CD8-positive, alpha-beta memory T cell (primary cell): ENCODE results near the gene CCNDBP1. TPM values are rescaled to one million over a fixed set of nuclear protein-coding genes. Genes with fewer than 3 reads are reported as not detected.

Source experiments
- CTCF ChIA-PET: fragments of 350-600 bp; sonication (Branson Sonifier 250); formaldehyde crosslinking; loops from one replicate; lab custom pipeline; 2021; ENCODE audit warnings: antibody characterized with exemption; lab: Charles Lee
- POLR2A ChIA-PET: fragments of 350-600 bp; sonication (Branson Sonifier 250); formaldehyde crosslinking; loops from one replicate; lab custom pipeline; 2021; ENCODE audit warnings: antibody characterized with exemption; lab: Charles Lee
- DNase-seq, 5 donors: peaks; one replicate each; pipeline versions ENCODE4 v3.0.0 to v3.0.0-alpha.2; 2020 to 2022; ENCODE audit warnings: mixed read lengths in 1 of 5
- H3K27ac ChIP-seq: one replicate; pipeline ENCODE4 v1.7.0; 2013; ENCODE audit warnings: low read depth, mild to moderate bottlenecking, low read length, moderate library complexity
- H3K27me3 ChIP-seq: 2 replicates; pipeline ENCODE4 v1.7.0; 2013; ENCODE audit warnings: low read length, mild to moderate bottlenecking; ENCODE audit not compliant: insufficient read depth, poor library complexity, severe bottlenecking
- H3K36me3 ChIP-seq: 2 replicates; pipeline ENCODE4 v1.7.0; 2013; ENCODE audit warnings: mild to moderate bottlenecking, low read length, moderate library complexity; ENCODE audit not compliant: insufficient read depth
- H3K4me1 ChIP-seq: 2 replicates; pipeline ENCODE4 v1.7.0; 2013; ENCODE audit warnings: mild to moderate bottlenecking, low read length, moderate library complexity; ENCODE audit not compliant: insufficient read depth
- H3K4me3 ChIP-seq: 2 replicates; pipeline ENCODE4 v1.7.0; 2013; ENCODE audit warnings: mild to moderate bottlenecking, low read length
- H3K9me3 ChIP-seq: 2 replicates; pipeline ENCODE4 v1.7.0; 2013; ENCODE audit warnings: mild to moderate bottlenecking, low read length
- H3K27ac Mint-ChIP-seq, 8 donors: one replicate each; pipeline ENCODE4 v1.8.0; 2020 to 2021; ENCODE audit warnings: mixed read lengths in 8 of 8, mild to moderate bottlenecking in 6 of 8, inconsistent platforms in 3 of 8, moderate library complexity in 3 of 8
- H3K27me3 Mint-ChIP-seq, 2 donors: one replicate each; pipeline ENCODE4 v1.8.0; 2020 to 2021; ENCODE audit warnings: mixed read lengths in 2 of 2, mild to moderate bottlenecking in 1 of 2, moderate library complexity in 1 of 2
- H3K36me3 Mint-ChIP-seq, 3 donors: one replicate each; pipeline ENCODE4 v1.8.0; 2020 to 2021; ENCODE audit warnings: mixed read lengths in 3 of 3, inconsistent platforms in 1 of 3, mild to moderate bottlenecking in 1 of 3
- H3K4me1 Mint-ChIP-seq, 3 donors: one replicate each; pipeline ENCODE4 v1.8.0; 2020 to 2021; ENCODE audit warnings: mixed read lengths in 3 of 3, inconsistent platforms in 1 of 3, mild to moderate bottlenecking in 1 of 3
- H3K4me3 Mint-ChIP-seq, 7 donors: one replicate each; pipeline ENCODE4 v1.8.0; 2020 to 2021; ENCODE audit warnings: mixed read lengths in 7 of 7, mild to moderate bottlenecking in 6 of 7, moderate library complexity in 4 of 7, inconsistent platforms in 2 of 7
- H3K9me3 Mint-ChIP-seq, 5 donors: one replicate each; pipeline ENCODE4 v1.8.0; 2020 to 2022; ENCODE audit warnings: mixed read lengths in 5 of 5, mild to moderate bottlenecking in 3 of 5, moderate library complexity in 2 of 5, inconsistent platforms in 1 of 5
- polyA plus RNA-seq: library from polyadenylated mRNA; unstranded; fragments of 300-500 nt; fragmentation: Illumina TruSeq; gene quantifications from one replicate; pipeline ENCODE4 v1.2.3, GENCODE V29; 2021
- total RNA-seq, 2 experiments: library from RNA; stranded (reverse); gene quantifications; one replicate each; pipeline ENCODE4 v1.2.3, GENCODE V29; 2021

The CCNDBP1 gene
- total and polyA plus RNA-seq, 3 experiments from 2014 or later: 61.8 to 204 (median 63.2) TPM

DNA sequence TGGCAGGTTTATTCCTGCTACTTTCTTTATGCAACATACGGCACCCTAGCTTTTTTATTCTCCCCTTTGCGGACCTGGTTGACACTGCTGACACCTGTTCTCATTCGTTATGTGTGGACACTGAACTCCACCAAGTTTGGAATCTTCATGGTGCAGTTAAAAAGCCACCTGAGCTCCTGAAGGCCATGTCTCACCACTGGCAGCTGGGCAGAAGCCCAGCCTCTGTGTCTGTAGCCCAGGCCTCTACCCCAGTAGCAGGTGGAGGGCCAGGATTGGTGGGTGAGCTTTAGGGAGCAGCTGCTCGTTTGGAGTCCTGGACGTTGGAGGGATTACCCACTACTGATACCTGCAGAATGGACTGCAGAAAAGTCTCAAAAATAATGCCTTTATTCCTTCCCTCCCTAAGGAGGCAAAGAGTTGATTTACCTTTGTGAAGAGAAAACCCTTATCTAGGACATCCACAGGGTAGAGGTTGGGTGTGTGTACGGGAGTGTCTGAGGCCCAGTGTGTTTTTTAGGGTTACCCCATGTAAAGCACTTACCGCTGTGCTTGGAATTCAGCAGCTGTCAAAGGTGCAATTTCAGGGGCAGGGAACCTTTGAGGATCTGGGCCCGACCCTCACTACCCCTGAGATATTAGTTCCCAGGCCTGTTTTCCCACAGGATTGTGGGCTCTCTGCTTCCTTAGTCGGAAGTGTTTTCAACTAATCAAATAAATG lies 637 bp upstream of the CCNDBP1 start:
- H3K9me3 Mint-ChIP-seq: no peaks in the 10 kb centered on the region
- H3K36me3 ChIP-seq: peaks cover 8% of the 10 kb centered on the region
- peaks cover 38 to 44% (median 42%) of the 10 kb centered on the region in 3 donors for H3K4me1 Mint-ChIP-seq
- H3K27ac Mint-ChIP-seq: peak overlapping the region; percentile 91 to 99 (median 98)
- peaks cover 0 to 2% of the 10 kb centered on the region in 2 donors for H3K27me3 Mint-ChIP-seq
- H3K4me1 ChIP-seq: peaks cover 28% of the 10 kb centered on the region
- H3K4me3 ChIP-seq: peak overlapping the region; percentile 33
- H3K36me3 Mint-ChIP-seq: peaks cover 0 to 66% (median 16%) of the 10 kb centered on the region in 3 donors
- no peaks in the 10 kb centered on the region for H3K27me3 ChIP-seq
- no peaks in the 10 kb centered on the region for H3K9me3 ChIP-seq
- H3K4me3 Mint-ChIP-seq: peak overlapping the region; percentile 95 to 98 (median 96)
- CTCF ChIA-PET: interaction anchor here (1.3 kb wide), 1 partner anchor 16 kb away, joined by 4 read pairs; no protein-coding TSS in a partner anchor
- H3K27ac ChIP-seq: peak overlapping the region; percentile 71
- POLR2A ChIA-PET: interaction anchor here (0.5 kb wide), 1 partner anchor 89 kb away, joined by 5 read pairs; no protein-coding TSS in a partner anchor
- no peak for DNase-seq

DNA sequence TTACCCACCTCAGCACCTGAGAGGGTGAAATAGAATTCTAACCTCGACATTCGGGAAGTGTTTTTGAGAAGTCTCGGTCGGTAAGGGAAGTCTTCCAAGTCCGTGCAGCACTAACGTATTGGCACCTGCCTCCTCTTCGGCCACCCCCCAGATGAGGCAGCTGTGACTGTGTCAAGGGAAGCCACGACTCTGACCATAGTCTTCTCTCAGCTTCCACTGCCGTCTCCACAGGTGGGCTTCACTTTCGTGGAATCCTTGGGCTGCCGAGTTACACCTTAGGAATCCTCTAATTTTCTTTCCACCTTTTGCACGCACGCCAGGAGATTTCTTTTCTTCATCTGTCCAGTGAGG lies 775 bp downstream of the CCNDBP1 start:
- H3K4me1 ChIP-seq: peaks cover 28% of the 10 kb centered on the region
- H3K4me3 ChIP-seq: peak overlapping the region; percentile 81
- DNase-seq: no peak
- H3K9me3 ChIP-seq: no peaks in the 10 kb centered on the region
- Mint-ChIP-seq H3K27me3 (peaks cover 0 to 2% of the 10 kb centered on the region in 2 donors), H3K9me3 (no peaks in the 10 kb centered on the region), H3K4me3 (peak overlapping the region; percentile 95 to 98 (median 96)), H3K27ac (peak overlapping the region; percentile 91 to 99 (median 98)), H3K36me3 (peaks cover 2 to 70% (median 15%) of the 10 kb centered on the region in 3 donors), H3K4me1 (peaks cover 39 to 50% (median 49%) of the 10 kb centered on the region in 3 donors)
- POLR2A ChIA-PET: interaction anchor here (0.6 kb wide), 1 partner anchor 64 kb away, joined by 3 read pairs; no protein-coding TSS in a partner anchor
- peaks cover 20% of the 10 kb centered on the region for H3K36me3 ChIP-seq
- peak overlapping the region; percentile 71 for H3K27ac ChIP-seq
- no peaks in the 10 kb centered on the region for H3K27me3 ChIP-seq
- CTCF ChIA-PET: interaction anchor here (1.1 to 1.4 kb wide), 3 partner anchors 18 to 100 kb away, joined by 3 to 8 read pairs (median 5); partner anchors contain the start of gene UBR1

DNA sequence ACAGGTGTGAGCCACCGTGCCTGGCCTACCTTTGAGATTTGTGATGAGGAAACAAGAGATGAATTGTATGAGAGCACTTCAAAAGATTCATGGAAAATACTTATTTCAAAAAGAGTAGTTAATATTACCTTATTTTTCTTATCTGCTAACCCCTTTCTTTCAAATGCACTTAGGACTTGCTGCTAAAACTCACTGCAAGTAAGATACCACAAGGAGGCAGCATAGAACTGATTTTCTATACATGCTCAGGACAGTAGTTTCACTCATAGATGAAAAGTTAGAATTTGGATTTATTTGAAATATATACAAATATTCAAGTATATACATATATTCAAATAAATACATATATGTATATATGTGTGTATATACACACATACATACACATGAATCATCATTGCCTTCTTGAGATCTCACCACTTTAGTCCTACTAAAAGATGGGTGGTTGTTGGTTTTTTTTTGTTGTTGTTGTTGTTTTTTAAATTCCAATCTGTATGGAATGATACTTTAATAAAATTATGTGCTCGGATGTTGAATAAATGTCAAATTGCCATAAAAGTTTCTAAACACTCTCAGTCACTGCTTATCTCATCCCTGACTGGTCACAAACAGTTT lies 2.4 kb downstream of the CCNDBP1 start:
- Mint-ChIP-seq H3K27me3 (peaks cover 0 to 2% of the 10 kb centered on the region in 2 donors), H3K27ac (peak overlapping the region; percentile 24 to 97 (median 67))
- H3K4me3 ChIP-seq: no peak overlapping the region

DNA sequence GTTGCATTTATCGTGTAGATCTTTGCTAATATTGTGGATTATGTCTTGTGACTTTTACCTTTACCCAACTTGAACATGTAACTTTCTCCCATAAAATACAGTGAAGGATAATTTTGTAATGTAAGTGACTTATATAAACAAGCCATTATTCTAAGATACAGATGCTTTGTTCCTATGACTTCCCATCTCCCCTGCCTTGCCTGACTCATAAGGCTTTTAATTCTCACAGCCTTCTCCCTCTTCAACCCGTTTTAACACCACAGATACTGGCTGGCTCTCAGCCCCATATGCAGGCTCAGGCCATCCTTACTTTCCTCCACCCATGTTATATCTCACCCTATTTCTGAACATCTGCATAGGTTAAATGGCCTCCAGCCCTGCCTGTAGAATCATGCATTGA lies 4.1 kb downstream of the CCNDBP1 start:
- no peaks in the 10 kb centered on the region for H3K9me3 Mint-ChIP-seq
- CTCF ChIA-PET: no interaction called here
- Histone ChIP-seq H3K27ac (no peak overlapping the region), H3K4me3 (no peak overlapping the region), H3K36me3 (peaks cover 45% of the 10 kb centered on the region), H3K27me3 (no peaks in the 10 kb centered on the region), H3K4me1 (peaks cover 28% of the 10 kb centered on the region), H3K9me3 (no peaks in the 10 kb centered on the region)
- POLR2A ChIA-PET: no interaction called here
- H3K27ac Mint-ChIP-seq: peak overlapping the region in 4 of 8 donors; percentile 10 to 72 (median 46)
- H3K27me3 Mint-ChIP-seq: no peaks in the 10 kb centered on the region
- no peak for DNase-seq
- H3K4me1 Mint-ChIP-seq: peaks cover 43 to 61% (median 54%) of the 10 kb centered on the region in 3 donors
- H3K36me3 Mint-ChIP-seq: peaks cover 9 to 80% (median 10%) of the 10 kb centered on the region in 3 donors
- peak overlapping the region in 2 of 7 donors; percentile 1 to 37 for H3K4me3 Mint-ChIP-seq

More for the DNA sequence above, 2.4 kb downstream of the CCNDBP1 start:
- Histone ChIP-seq H3K4me1 (peaks cover 28% of the 10 kb centered on the region), H3K27ac (no peak overlapping the region), H3K27me3 (no peaks in the 10 kb centered on the region), H3K36me3 (peaks cover 35% of the 10 kb centered on the region), H3K9me3 (no peaks in the 10 kb centered on the region)
- H3K9me3 Mint-ChIP-seq: no peaks in the 10 kb centered on the region
- peaks cover 8 to 75% (median 14%) of the 10 kb centered on the region in 3 donors for H3K36me3 Mint-ChIP-seq
- DNase-seq: peak in 2 of 5 donors; percentile 31 to 40
- ChIA-PET POLR2A (no interaction called here), CTCF (interaction anchor here (1.2 kb wide), 1 partner anchor 98 kb away, joined by 3 read pairs; no protein-coding TSS in a partner anchor)
- H3K4me1 Mint-ChIP-seq: peaks cover 43 to 58% (median 54%) of the 10 kb centered on the region in 3 donors
- peak overlapping the region; percentile 72 to 98 (median 95) for H3K4me3 Mint-ChIP-seq

DNA sequence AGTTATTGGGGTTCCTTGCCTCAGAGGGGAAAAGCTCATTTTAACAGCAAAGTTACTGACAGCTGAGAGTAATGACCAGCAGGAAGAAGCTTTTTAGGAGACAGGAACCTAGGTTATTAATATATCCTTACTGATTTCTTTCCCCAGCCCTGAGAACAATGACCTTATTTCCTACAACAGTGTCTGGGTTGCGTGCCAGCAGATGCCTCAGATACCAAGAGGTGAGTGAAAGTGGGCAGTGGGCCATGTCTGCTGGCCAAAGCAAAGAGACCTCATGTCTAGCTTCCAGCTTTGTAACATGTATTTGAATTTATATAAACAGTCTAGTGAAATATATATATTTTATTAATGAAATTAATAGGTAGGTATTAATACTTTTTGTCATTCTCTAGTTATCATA lies 5.0 kb downstream of the CCNDBP1 start:
- Histone ChIP-seq H3K4me1 (peaks cover 23% of the 10 kb centered on the region), H3K4me3 (no peak overlapping the region), H3K9me3 (no peaks in the 10 kb centered on the region), H3K27me3 (no peaks in the 10 kb centered on the region), H3K36me3 (peaks cover 45% of the 10 kb centered on the region), H3K27ac (no peak overlapping the region)
- CTCF ChIA-PET: no interaction called here
- H3K36me3 Mint-ChIP-seq: peaks cover 16 to 86% (median 16%) of the 10 kb centered on the region in 3 donors
- H3K27ac Mint-ChIP-seq: no peak overlapping the region
- no peak for DNase-seq
- H3K4me3 Mint-ChIP-seq: no peak overlapping the region
- H3K9me3 Mint-ChIP-seq: no peaks in the 10 kb centered on the region
- peaks cover 38 to 59% (median 52%) of the 10 kb centered on the region in 3 donors for H3K4me1 Mint-ChIP-seq
- H3K27me3 Mint-ChIP-seq: no peaks in the 10 kb centered on the region
- POLR2A ChIA-PET: no interaction called here

DNA sequence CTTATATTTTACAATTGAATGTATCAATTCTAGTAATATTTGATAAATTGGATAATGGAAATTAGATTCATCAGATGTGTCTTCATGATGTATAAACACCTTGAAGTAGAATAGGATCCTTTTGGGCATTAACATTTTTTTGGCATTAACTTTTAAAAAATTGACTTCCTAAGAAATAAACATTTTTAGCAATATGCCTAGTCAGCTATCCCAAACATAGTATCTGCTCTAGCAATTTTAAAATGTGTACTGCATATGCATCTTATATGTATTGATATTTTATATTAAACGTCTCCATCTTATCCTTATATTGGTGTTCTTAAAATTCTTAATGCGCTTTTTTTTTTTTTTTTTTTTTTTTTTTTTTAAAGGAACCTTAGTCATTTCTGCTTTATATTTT lies 8.5 kb downstream of the CCNDBP1 start:
- peaks cover 12 to 29% (median 23%) of the 10 kb centered on the region in 3 donors for H3K4me1 Mint-ChIP-seq
- ChIA-PET CTCF (interaction anchor here (0.6 to 1.5 kb wide), 2 partner anchors 11 to 288 kb away, joined by 3 to 6 read pairs; no protein-coding TSS in a partner anchor), POLR2A (no interaction called here)
- no peak overlapping the region for H3K4me3 ChIP-seq
- peaks cover 58% of the 10 kb centered on the region for H3K36me3 ChIP-seq
- H3K4me3 Mint-ChIP-seq: no peak overlapping the region
- H3K9me3 Mint-ChIP-seq: peaks cover 0 to 7% (median 0%) of the 10 kb centered on the region in 5 donors
- H3K27ac ChIP-seq: no peak overlapping the region
- H3K4me1 ChIP-seq: no peaks in the 10 kb centered on the region
- no peaks in the 10 kb centered on the region for H3K27me3 Mint-ChIP-seq
- H3K27me3 ChIP-seq: no peaks in the 10 kb centered on the region
- no peaks in the 10 kb centered on the region for H3K9me3 ChIP-seq
- no peak for DNase-seq
- H3K36me3 Mint-ChIP-seq: peaks cover 24 to 87% (median 32%) of the 10 kb centered on the region in 3 donors
- H3K27ac Mint-ChIP-seq: no peak overlapping the region

DNA sequence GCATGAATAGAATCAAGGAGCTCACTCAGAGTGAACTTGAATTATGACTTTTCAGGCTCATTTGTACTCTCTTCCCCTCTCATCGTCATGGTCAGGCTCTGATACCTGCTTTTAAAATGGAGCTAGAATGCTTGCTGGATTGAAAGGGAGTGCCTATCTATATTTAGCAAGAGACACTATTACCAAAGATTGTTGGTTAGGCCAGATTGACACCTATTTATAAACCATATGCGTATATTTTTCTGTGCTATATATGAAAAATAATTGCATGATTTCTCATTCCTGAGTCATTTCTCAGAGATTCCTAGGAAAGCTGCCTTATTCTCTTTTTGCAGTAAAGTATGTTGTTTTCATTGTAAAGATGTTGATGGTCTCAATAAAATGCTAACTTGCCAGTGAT lies 9.6 kb downstream of the CCNDBP1 start:
- ChIA-PET POLR2A (no interaction called here), CTCF (interaction anchor here (1.5 kb wide), 1 partner anchor 10 kb away, joined by 6 read pairs; no protein-coding TSS in a partner anchor)
- Histone ChIP-seq H3K9me3 (no peaks in the 10 kb centered on the region), H3K36me3 (peaks cover 50% of the 10 kb centered on the region), H3K4me3 (no peak overlapping the region), H3K27me3 (no peaks in the 10 kb centered on the region), H3K27ac (no peak overlapping the region), H3K4me1 (no peaks in the 10 kb centered on the region)
- peaks cover 0 to 7% (median 0%) of the 10 kb centered on the region in 5 donors for H3K9me3 Mint-ChIP-seq
- H3K27ac Mint-ChIP-seq: peak overlapping the region in 2 of 8 donors; percentile 45 to 47
- no peaks in the 10 kb centered on the region for H3K27me3 Mint-ChIP-seq
- DNase-seq: no peak
- peaks cover 5 to 20% (median 14%) of the 10 kb centered on the region in 3 donors for H3K4me1 Mint-ChIP-seq
- H3K4me3 Mint-ChIP-seq: no peak overlapping the region
- H3K36me3 Mint-ChIP-seq: peaks cover 24 to 81% (median 27%) of the 10 kb centered on the region in 3 donors
